ENCODE results near the gene GAK.

DNA sequence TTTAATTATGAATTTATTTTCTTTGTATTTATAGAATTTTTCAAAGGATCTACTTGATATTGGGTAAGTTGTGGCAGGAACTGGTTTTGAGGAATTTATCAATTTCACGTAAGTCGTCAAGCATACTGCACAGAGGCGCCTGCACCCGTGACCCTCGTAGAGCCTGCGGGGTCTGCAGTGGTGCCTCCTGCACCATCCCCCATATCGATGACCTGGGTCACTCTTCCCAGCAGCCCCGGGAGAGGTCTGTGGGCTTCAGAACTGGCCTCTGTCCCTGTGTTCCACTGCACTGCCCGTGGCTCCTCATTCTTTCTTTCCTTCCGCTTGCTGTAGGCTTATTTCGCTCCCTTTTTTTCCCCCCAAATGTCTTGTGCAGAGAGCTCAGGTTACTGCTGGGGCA lies 74.7 kb downstream of the GAK start:
- TF ChIP-seq CTCF (IDR thresholded peaks at IDR 0.05) (no peak), POLR2A (IDR thresholded peaks at IDR 0.05) (no peak)
